Measurements from ENCODE around the gene REXO5.
"Not testable (repeated sequence)": the region's sequence is repeated elsewhere in the genome, so short reads cannot be mapped to it uniquely, and the experiment has no call there.

REXO5 gene, protein sequence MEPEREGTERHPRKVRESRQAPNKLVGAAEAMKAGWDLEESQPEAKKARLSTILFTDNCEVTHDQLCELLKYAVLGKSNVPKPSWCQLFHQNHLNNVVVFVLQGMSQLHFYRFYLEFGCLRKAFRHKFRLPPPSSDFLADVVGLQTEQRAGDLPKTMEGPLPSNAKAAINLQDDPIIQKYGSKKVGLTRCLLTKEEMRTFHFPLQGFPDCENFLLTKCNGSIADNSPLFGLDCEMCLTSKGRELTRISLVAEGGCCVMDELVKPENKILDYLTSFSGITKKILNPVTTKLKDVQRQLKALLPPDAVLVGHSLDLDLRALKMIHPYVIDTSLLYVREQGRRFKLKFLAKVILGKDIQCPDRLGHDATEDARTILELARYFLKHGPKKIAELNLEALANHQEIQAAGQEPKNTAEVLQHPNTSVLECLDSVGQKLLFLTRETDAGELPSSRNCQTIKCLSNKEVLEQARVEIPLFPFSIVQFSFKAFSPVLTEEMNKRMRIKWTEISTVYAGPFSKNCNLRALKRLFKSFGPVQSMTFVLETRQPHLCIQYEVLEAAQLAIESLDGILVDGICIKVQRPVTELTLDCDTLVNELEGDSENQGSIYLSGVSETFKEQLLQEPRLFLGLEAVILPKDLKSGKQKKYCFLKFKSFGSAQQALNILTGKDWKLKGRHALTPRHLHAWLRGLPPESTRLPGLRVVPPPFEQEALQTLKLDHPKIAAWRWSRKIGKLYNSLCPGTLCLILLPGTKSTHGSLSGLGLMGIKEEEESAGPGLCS

DNA sequence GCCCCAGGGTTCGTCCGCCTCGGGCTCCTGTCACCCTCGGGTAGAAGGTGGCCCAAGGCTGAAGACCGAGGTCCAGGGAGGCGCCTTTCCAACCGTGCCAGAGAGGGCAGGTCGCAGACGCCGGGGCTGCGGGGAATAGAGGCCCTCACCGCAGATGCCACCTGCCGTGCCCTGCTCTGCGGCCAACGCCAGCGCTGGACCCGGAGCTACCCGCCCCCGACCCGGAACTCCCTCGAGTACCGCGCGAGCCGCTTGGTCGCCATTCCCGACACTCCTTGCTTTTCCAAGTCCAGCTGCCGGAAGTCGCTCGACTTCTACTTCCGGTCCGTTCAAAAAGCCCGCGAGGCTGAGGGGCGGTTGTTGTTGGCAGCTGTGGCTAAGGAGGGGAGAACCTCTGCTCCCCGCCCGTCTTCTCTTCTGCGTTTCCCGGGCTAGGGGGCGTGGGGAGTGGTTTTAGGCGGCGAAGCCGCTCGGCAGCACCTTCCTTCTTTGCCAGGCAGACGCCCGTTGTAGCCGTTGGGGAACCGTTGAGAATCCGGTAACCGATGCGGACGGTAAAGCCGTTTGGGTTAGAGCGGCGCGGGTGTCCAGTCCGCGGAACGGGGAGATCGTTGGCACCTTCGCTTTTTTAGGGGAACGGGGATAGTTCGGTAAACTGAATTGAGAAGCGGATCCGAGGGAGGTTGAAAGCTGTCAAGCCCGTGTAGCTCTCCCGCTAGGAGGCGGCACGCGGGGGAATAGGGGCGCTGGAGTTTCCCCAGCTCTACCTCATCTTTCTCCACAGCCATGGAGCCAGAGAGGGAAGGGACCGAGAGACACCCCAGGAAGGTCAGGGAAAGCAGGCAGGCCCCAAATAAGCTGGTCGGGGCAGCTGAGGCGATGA lies at the start of gene REXO5, which contains the start of gene ERI2:
Gene REXO5, plus strand, starts transcription at position 360 of the 883 bp plus-strand sequence. Its CDS starts 427 bp downstream, at position 787.
Gene ERI2, minus strand, starts transcription at position 305 of the 883 bp plus-strand sequence. Its CDS starts 42 bp downstream, at position 263.
- peak; percentile 60 to 72 for DNase-seq

DNA sequence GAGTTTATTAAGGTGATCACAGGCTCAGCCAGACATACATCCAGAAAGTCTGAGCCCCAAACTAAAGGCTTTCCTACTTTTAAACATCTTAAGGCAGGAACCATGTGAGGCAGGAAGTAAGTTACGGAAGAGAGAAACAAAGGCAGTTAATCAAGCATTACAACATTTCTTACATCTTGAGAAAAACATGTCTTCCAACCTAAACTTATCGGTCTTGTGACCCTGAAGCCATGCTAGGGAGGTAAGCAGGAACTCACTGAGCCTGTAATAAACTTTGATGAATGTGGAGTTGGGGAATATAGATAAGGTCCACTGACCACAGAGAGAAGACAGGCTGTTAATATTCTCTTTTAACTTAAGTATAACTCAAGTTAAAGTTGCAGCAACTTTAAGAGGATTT lies 46.0 kb upstream of the REXO5 start:
- no peak for DNase-seq

DNA sequence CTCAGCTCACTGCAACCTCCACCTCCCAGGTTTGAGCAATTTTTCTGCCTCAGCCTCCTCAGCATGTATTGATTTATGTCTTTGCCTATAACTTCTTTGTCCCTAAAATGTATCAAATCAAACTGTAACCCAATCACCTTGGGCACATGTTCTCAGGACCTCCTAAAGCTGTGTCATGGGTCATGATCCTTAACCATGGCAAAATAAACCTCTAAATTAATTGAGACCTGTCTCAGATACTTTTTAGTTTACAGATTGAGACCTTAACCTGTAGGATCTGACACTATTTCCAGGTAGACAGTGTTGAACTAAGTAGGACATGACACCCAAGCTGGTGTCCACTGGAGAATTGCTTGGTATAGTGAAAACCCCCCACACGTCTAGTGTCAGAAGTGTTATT lies 45.2 kb upstream of the REXO5 start:
- no peak for DNase-seq

DNA sequence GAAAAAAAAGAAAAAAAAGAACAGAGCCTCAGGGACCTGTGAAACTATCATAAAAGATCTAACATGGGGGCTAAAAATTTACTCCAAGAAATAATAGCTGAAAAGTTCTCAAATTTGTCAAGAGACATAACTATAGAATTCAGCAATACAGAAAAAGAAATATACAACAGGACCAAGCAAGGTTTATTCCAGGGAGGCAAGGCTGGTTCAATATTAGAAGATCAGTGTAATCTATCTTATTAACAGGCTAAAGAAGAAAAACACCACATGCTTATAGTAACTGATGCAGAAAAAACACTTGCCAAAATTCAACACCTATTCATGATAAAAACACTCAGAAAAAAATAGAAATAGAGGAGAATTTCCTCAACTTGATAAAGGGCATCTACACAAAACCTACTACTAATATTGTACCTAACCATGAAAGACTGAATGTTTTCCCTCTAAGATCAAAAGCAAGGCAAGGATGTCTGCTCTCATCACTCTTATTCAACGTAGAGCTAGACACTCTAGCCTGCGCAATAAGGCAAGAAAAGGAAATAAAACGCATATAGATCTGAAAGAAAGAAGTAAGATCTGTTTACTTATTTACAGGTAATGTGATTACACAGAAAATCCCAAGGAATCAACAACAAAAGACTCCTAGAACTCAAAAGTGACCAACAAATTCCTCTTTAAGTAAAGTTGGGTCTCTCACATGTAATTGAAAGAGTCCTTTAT lies 43.8 kb upstream of the REXO5 start:
- no peak for DNase-seq

DNA sequence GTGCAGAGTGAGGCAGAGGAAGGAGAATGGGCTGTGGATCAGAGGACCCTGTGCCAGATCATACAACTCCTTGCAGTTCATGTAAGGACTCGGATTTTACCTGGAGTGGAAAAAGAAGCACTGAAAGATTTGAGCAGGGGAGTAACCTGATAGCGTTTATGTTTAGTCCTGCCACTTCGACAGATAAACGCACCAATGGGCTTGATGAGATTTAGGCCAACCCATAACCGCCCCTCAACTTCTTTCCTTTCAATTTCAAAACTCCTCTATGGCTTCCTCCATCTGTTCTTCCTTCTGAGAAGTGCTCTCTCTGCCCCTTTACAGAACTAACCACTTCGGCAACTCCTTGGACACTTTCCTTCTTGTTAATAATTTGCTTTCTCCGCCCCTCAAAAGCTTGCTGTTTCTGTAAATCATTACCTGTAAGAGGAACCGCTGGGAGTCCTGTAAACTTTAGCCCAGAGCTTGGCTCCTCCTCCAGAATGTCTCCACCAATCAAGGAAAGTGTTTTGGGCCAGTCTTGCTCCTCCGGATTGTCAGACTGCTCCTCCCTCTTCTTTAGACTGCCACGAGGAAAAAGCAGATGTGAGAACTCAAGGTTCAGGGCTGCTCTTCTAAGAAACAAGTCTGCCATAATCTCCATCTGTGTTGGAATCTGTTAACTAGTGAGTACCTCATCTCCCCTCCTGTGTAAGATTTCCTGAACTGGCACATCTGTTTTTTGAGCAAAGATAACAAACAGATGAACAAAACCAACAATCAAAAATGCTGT lies 42.7 kb upstream of the REXO5 start, which contains the start of gene ACSM3:
Gene ACSM3, plus strand, starts transcription at position 554 of the 772 bp plus-strand sequence. CDS start 6,021 bp downstream, outside the sequence.
- no peak for DNase-seq

DNA sequence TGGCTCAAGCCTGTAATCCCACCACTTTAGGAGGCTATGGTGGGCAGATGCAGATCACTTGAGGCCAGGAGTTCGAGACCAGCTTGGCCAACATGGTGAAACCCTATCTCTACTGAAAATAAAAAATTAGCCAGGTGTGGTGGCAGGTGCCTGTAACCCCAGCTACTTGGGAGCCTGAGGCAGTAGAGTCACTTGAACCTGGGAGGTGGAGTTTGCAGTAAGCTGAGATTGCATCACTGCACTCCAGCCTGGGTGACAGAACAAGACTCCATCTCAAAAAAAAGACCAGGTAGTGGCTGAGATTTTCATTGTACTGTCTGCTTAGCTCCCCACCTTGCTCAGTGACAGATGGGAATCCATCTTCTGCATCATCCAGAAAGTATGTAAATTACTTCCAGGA lies 41.9 kb upstream of the REXO5 start:
- not testable (repeated sequence) for DNase-seq

DNA sequence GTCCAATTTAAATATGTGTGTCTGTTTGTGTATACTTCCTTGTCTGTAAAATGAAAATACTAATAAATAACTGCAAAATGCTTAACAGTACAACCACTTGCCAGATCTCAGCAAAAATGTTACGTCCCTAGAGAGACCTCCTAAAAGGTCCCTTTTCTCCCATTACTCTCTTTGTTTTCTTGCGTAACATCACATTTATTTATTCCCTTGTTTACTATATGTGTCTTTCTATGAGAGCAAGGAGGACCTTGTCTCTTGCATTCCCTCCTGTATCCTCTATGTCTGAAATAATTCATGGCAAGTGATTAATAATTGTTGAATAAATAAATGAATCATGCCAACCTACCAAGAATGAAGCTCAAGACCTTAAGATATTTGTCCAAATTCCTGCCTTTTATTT lies 40.6 kb upstream of the REXO5 start:
- no peak for DNase-seq

DNA sequence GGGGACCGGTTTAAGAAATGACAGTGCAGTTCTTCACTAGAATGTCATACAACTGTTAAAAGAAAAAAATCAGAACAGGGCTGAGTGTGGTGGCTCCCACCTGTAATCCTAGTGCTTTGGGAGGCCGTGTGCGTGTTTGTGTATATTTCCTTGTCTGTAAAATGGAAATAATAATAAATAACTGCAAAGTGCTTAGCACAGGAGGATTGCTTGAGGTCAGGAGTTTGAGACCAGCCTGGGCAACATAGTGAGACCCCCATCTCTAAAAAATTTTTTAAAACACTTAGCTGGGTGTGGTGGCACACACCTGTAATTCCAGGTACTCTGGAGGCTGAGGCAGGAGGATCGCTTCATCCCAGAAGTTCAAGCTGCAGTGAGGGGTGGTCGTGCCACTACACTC lies 40.0 kb upstream of the REXO5 start:
- no peak for DNase-seq

DNA sequence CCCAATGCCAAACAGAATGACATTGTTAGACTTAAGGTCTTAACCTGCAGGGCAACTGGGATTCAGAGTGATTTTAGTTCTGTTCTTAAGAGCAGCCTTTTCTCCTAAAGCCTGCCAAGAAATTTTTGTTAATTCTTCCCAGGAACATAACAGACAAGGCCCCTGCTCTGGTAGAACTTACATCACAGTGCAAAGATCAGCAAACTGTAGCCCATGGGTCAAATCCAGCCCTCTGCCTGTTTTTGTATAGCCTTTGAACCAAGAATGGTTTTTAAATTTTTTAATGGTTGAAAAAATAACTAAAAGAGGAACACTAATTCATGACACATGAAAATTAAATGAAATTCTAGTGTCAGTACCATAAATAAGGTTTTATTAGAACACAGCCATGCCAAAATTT lies 38.8 kb upstream of the REXO5 start:
- DNase-seq: no peak

DNA sequence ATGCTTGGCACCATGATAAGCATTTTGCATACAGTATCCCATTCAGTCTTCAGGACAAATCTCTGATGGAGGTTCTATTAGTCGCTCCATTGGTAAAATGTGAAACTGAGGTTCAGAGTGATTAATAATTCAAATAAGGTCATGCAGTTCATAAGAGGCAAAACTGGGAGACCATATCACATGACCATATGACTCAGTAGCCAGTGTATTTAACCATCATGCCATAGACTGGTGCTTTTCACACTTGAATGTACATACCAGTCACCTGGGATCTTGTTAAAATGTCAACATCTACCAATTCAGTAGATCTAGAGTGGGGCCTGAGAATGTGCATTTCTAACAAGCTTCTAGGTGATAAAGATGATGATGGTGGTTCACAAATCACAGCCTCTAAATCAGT lies 38.2 kb upstream of the REXO5 start:
- DNase-seq: no peak

DNA sequence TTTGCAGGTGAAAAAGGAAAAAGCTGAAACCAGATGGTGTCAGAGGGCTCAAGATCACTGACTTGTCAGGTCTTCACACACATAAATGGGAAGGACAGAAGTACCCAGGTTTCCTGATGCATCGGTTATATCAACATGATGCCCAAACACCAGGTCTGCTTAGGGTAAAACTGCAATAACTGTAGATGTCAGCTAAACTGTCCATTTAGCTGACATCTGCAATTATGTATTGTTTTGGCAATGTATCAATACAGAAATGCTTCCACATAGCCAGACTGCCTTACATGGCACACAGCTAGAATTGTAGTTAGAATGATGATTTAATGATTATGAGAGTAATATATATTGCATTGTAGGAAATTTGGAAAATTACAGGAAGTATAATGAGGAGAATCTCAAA lies 37.5 kb upstream of the REXO5 start:
- DNase-seq: no peak

DNA sequence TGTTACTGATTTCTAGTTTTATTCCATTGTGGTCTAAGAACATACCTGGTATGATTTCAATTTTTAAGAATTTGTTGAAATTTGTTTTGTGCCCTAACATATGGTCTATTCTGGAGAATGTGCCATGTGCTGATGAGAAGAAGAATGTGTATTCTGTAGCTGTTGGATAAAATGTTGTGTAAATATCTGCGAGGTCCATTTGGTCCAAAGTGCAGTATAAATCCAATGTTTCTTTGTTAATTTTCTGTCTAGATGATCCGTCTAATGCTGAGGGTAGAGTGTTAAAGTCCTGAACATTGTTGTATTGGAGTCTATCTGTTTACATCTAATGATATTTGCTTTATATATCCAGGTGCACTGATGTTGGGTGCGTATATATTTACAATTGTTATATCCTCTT lies 32.6 kb upstream of the REXO5 start:
- no peak for DNase-seq

DNA sequence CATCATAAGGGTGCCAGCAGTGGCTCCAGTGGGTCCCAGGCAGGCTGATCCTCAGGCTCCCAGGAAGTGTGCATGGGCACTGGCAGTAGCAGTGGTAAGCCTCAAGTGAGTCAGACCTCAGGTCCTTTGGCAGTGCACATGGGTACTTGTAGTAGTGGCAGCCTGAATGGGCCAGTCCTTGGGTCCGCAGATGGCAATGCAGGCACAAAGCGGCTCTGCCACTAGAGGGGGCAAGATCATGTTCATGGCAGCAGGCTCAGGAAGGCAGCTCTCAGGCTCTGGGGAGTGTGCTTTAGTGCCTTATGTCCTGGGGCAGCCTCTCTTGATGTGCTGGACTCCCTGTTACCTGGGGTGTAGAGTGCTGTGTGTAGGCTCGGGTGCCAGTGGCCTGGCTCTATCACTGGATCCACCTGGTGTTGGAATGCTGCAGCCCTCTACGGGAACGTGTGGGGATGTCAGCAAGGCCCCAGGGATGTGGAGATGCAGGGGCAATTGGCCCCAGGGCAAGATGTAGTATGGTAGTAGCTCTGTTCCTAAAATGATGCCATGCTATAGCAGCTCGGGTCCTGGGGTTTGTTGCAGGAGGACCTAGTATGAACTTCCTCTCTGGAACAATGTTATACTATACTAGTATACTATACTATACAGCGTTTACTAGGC lies 31.5 kb upstream of the REXO5 start:
- no peak for DNase-seq

DNA sequence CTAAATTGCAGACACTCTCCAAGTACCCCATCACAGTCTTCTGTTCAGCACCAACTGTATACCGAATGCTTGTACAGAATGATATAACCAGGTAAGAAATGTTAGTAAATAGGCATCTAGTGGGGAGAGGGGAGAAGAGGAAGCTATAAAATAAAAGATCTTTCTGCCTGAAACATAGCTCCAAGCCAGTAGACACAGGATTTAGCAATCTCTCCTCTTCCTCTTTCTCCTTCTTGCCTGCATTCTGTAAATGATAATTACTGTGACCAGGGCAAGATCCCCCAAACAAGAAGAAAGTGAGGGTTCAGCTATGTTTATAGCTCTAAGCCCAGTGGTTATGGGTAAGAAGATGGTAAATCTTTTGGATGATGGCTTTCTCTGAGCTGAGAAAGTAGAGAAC lies 24.6 kb upstream of the REXO5 start:
- DNase-seq: no peak

DNA sequence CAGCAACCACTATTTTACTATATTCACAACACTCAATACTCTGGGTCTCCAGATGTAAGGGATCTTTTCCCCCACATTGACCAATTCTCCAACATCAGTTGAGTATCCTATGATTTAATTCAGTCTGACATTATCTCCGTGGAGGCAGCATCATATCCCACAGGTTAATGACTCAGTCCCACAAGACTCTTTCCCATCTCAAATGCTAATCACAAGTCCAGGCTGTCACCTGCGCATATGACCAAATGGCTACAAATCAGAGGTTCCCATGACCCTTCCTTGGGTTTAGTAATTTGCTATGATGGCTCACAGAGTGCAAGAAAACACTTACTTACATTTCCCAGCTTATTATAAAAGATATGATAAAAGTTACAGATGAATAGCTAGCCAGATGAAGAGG lies 23.9 kb upstream of the REXO5 start:
- DNase-seq: no peak

DNA sequence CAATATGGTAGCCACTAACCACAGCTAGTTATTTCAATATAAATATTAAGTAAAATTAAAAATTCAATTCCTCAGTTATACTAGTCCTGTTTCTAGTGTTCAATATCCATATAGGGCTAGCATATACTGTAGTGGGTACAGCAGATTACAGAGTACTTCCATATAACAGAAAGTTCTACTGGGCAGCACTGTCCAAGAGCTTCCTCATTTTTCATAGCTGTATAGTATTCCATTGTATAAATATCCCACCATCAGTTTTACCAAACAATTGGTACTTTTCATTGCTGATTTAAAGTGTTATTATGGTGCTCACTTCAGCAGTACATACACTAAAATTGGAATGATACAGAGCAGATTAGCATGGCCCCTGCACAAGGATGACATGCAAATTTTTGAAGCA lies 22.1 kb upstream of the REXO5 start:
- DNase-seq: no peak

DNA sequence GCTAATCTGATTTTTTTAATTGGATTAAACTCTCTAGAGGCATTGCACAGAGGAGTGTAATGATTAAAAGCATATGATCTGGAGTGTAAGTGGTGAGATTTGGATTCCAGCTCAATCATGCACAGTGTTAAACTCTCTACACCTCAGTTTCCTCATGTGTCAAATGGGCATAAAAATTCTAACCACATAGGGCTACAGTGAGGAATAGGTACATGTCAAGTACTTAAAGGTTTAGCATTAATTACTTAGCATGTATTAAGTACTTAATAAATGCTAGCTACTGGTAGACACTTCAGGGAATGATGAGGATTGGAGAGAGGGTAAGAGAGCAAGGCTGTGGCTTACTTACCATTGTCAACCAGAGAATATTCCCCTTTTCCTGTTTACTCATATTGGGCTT lies 17.2 kb upstream of the REXO5 start:
- DNase-seq: no peak

DNA sequence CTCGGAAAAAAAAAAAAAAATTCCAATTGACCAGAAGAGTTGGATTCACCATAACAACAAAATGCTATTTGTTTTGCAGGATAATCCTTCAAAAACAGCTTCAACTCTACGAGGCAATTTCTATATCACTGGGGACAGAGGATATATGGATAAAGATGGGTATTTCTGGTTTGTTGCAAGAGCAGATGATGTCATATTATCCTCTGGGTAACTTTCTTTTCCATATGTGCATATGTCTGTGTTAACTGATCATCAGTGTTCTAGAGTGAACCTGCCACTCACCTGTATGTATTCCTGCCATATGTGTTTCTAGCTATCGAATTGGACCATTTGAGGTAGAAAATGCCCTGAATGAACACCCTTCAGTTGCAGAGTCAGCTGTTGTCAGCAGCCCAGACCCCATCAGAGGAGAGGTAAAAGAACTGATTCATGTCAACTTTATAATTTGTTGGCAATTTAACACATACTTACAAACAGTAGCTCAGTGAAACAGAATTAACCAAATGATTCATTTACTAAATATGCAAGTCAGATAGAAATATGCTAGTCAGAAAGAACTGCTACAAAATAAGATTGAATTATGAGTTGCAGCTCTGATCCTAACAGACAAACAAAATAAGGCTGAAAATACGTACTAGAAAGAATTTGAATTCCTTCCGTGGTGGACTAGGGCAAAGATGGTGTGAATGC lies 14.3 kb upstream of the REXO5 start:
- DNase-seq: no peak

DNA sequence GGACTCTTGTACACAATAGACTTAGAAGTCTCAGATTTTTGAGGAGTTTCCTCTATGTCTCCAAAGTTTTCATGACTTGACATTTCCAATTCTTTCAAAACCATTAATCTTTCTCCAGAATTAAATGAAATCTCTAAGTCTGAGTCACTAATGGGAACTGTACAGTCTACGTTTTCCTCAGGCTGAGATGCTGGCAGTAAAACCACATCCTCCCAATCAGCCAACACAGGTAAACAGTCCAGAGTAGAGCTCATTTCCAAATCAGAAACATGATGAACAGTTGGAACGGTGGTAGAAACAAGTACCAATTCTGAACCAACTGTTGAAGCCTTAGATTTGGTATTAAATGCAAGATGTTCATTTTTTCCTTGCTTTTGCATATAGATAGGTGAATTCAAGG lies 8.0 kb upstream of the REXO5 start:
- no peak for DNase-seq

DNA sequence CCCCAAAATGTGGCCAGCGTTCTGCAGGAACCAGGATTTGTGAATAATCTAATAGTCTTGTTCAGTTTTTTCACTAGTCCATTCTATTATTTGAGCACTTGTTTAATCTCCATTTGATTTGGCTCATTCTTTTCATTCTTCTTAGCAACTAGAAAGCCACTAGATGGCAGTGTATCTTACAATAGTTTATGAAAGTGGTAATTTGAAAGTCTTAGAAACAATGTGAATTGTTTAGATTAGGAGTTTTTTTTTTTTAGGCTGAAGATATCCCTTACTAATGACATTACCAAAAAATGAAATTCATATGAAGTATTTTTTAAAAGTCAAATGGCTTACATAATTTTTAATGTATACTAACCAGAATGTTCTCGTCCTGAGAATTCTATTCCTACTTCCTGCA lies 6.7 kb upstream of the REXO5 start:
- DNase-seq: no peak
